ENCODE results near the gene RALA. TPM values are rescaled to one million over a fixed set of nuclear protein-coding genes. Genes with fewer than 3 reads are reported as not detected.

RALA gene
- total and polyA plus RNA-seq, 2 experiments from 2014 or later, result 43.5 to 231 TPM

- no peaks in the 10 kb centered on the region for H3K79me2 ChIP-seq (replicated peaks; ENCODE audit: insufficient read depth)
- Mint-ChIP-seq H3K4me1 (peaks cover 12% of the 10 kb centered on the region), H3K4me3 (no peak overlapping the region), H3K27me3 (ENCODE audit: insufficient read depth, low read depth, poor library complexity) (no peaks in the 10 kb centered on the region), H3K27ac (no peak overlapping the region), H3K9me3 (peaks cover 59% of the 10 kb centered on the region), H3K36me3 (ENCODE audit: low read depth) (peaks cover 40% of the 10 kb centered on the region)
- DNase-seq (ENCODE audit: low spot score) (peak; percentile 23), ATAC-seq (no peak)
- no peak overlapping the region for H3K27ac ChIP-seq (ENCODE audit: low read depth)
- H4K20me1 ChIP-seq (replicated peaks; ENCODE audit: insufficient read depth), result no peaks in the 10 kb centered on the region
- peaks cover 13% of the 10 kb centered on the region for H3K4me1 ChIP-seq (ENCODE audit: insufficient read depth)
- H3K4me2 ChIP-seq, result no peak overlapping the region
- no peak overlapping the region for H3K4me3 ChIP-seq
- TF ChIP-seq CREB1 (CRISPR knock-in tag; IDR thresholded peaks at IDR 0.05; ENCODE audit: low read depth) (no peak), EZH2 (IDR thresholded peaks at IDR 0.05; ENCODE audit: low read depth, unreplicated experiment) (no peak), REST (IDR thresholded peaks at IDR 0.05; ENCODE audit: unreplicated experiment) (no peak), POLR2AphosphoS5 (IDR thresholded peaks at IDR 0.05; ENCODE audit: low read depth) (no peak), ETS1 (IDR thresholded peaks at IDR 0.05) (no peak), STAT1 (IDR thresholded peaks at IDR 0.05; ENCODE audit: unreplicated experiment) (no peak), NANOG (IDR thresholded peaks at IDR 0.05; ENCODE audit: borderline replicate concordance) (no peak), JUNB (IDR thresholded peaks at IDR 0.05; ENCODE audit: unreplicated experiment) (no peak)
- peaks cover 9% of the 10 kb centered on the region for H3K9me2 ChIP-seq (ENCODE audit: insufficient read depth)
- peaks cover 5% of the 10 kb centered on the region; the same call in 1 of the 2 replicates for H3K36me3 ChIP-seq (ENCODE audit: insufficient read depth)
- peaks cover 7% of the 10 kb centered on the region for H3F3A ChIP-seq (replicated peaks; ENCODE audit: low read depth)
- no peak overlapping the region for H2AFZ ChIP-seq
- no peaks in the 10 kb centered on the region for H3K27me3 ChIP-seq (ENCODE audit: insufficient read depth)
Measured at GRCh38 chr7:39714447-39715091, 91.2 kb downstream of the RALA start.

- H3K27me3 ChIP-seq (ENCODE audit: insufficient read depth), result no peaks in the 10 kb centered on the region
- Mint-ChIP-seq H3K4me3 (no peak overlapping the region), H3K4me1 (peaks cover 35% of the 10 kb centered on the region), H3K9me3 (peaks cover 25% of the 10 kb centered on the region), H3K27ac (no peak overlapping the region; the same call in none of the 2 replicates), H3K27me3 (ENCODE audit: insufficient read depth, low read depth, poor library complexity) (peaks cover 11% of the 10 kb centered on the region), H3K36me3 (ENCODE audit: low read depth) (peaks cover 20% of the 10 kb centered on the region)
- peak; percentile 79 for ATAC-seq
- no peaks in the 10 kb centered on the region for H3K79me2 ChIP-seq (replicated peaks; ENCODE audit: insufficient read depth)
- peaks cover 15% of the 10 kb centered on the region for H3K9me2 ChIP-seq (ENCODE audit: insufficient read depth)
- no peak overlapping the region for H3K4me3 ChIP-seq
- peaks cover 38% of the 10 kb centered on the region for H3K4me1 ChIP-seq (ENCODE audit: insufficient read depth)
- no peaks in the 10 kb centered on the region for H3K36me3 ChIP-seq (ENCODE audit: insufficient read depth)
- no peak overlapping the region for H2AFZ ChIP-seq
- H3K27ac ChIP-seq (ENCODE audit: low read depth), result no peak overlapping the region
- H4K20me1 ChIP-seq (replicated peaks; ENCODE audit: insufficient read depth), result no peaks in the 10 kb centered on the region
- peak; percentile 73 for DNase-seq (ENCODE audit: low spot score)
- peak overlapping the region; percentile 58 for H3K4me2 ChIP-seq
- no peak for TF ChIP-seq ZNF331 (CRISPR knock-in tag; IDR thresholded peaks at IDR 0.05; ENCODE audit: low read depth)
- peak; percentile 52 for TF ChIP-seq POLR2AphosphoS5 (IDR thresholded peaks at IDR 0.05; ENCODE audit: low read depth)
- no peak for TF ChIP-seq ZNF114 (CRISPR knock-in tag; IDR thresholded peaks at IDR 0.05)
- no peaks in the 10 kb centered on the region for H3F3A ChIP-seq (replicated peaks; ENCODE audit: low read depth)
Measured at GRCh38 chr7:39720586-39720985, 97.2 kb downstream of the RALA start.

Data from GM23338 (cell line).